Measurements from ENCODE around the gene GRM8. TPM values are rescaled to one million over a fixed set of nuclear protein-coding genes. Genes with fewer than 3 reads are reported as not detected.

GRM8 gene
- total and polyA plus RNA-seq, 10 of the 15 experiments (the other 5 are each of a cell fraction or from before 2014, with no cell fraction given), result 0.33 to 7.1 (median 0.45) TPM; not detected in 2

- TF ChIP-seq SPI1 (IDR thresholded peaks at IDR 0.05; ENCODE audit: borderline replicate concordance, insufficient read depth, low read depth, low read length) (peak; percentile 48; the same call in 1 of the 2 replicates), NR2C2 (IDR thresholded peaks at IDR 0.05; ENCODE audit: borderline replicate concordance, control insufficient read depth, insufficient read length, low read depth) (no peak)
- no peaks in the 10 kb centered on the region for H3K36me3 ChIP-seq (ENCODE audit: control insufficient read depth in 2 of 2, insufficient read depth in 2 of 2, low read length in 1 of 2)
- no peak for DNase-seq (ENCODE audit: low read depth, low spot score)
- 19% methylated on average over 4 of the region's 4 CpGs for WGBS (ENCODE audit: insufficient coverage, insufficient replicate concordance, low lambda C conversion rate, missing lambda C conversion rate)
- ATAC-seq, result no peak
- no peak overlapping the region for H3K4me3 ChIP-seq
- ChIA-PET POLR2A (no interaction called here), CTCF (interaction anchor here (0.6 to 1.3 kb wide), 2 partner anchors 11 to 12 kb away, joined by 3 read pairs; no protein-coding TSS in a partner anchor), RAD21 (ENCODE audit: unreplicated experiment) (no interaction called here), SMC1A (ENCODE audit: uncharacterized antibody, unreplicated experiment) (interaction anchor here (1.2 kb wide), 1 partner anchor 10 kb away, joined by 4 read pairs; no protein-coding TSS in a partner anchor)
- FAIRE-seq, result peak; percentile 38
- H3K4me1 ChIP-seq (ENCODE audit: control insufficient read depth, insufficient read depth, low read length), result no peaks in the 10 kb centered on the region
- BruUV-seq (replicated peaks), result no TSS peak
- no peak overlapping the region for H2AFZ ChIP-seq (ENCODE audit: control insufficient read depth, low read depth, low read length)
- H3K9me3 ChIP-seq (replicated peaks; ENCODE audit: control insufficient read depth, insufficient read depth, low read length), result no peaks in the 10 kb centered on the region
- H3K9ac ChIP-seq (ENCODE audit: control insufficient read depth, insufficient read depth, low read length), result no peak overlapping the region
- no peak overlapping the region for H3K4me2 ChIP-seq (ENCODE audit: control insufficient read depth, insufficient read depth)
- in situ Hi-C loops (cut with MboI) (no loop called here), intact Hi-C loops (cut with micrococcal nuclease; ENCODE audit: unreplicated experiment) (no loop called here)
- no peaks in the 10 kb centered on the region for H4K20me1 ChIP-seq (ENCODE audit: control insufficient read depth, insufficient read depth)
- H3K27me3 ChIP-seq (replicated peaks in 1 of 2; ENCODE audit: control insufficient read depth in 2 of 2, insufficient read depth in 2 of 2, low read length in 1 of 2), result peaks cover 0 to 2% of the 10 kb centered on the region in 2 experiments; a peak in 3 of 4 replicates
- no peaks in the 10 kb centered on the region for H3K79me2 ChIP-seq (ENCODE audit: control insufficient read depth, insufficient read depth, low read length)
- H3K27ac ChIP-seq (ENCODE audit: control insufficient read depth, insufficient read depth), result no peak overlapping the region
Observed at GRCh38 chr7:127146746-127147536, 105.8 kb downstream of the GRM8 start.

- ChIA-PET CTCF (no interaction called here), SMC1A (ENCODE audit: uncharacterized antibody, unreplicated experiment) (interaction anchor here (0.9 to 2.1 kb wide), 2 partner anchors 9 to 10 kb away, joined by 4 to 5 read pairs; no protein-coding TSS in a partner anchor), POLR2A (interaction anchor here (1.0 kb wide), 1 partner anchor 32 kb away, joined by 3 read pairs; no protein-coding TSS in a partner anchor), RAD21 (ENCODE audit: unreplicated experiment) (no interaction called here)
- DNase-seq (ENCODE audit: low read depth, low spot score) (no peak), ATAC-seq (no peak), FAIRE-seq (no peak)
- TF ChIP-seq CBFB (IDR thresholded peaks at IDR 0.05; ENCODE audit: low read depth) (no peak), ZBED1 (IDR thresholded peaks at IDR 0.05; ENCODE audit: borderline replicate concordance) (no peak), ATF7 (IDR thresholded peaks at IDR 0.05; ENCODE audit: low read depth) (no peak), ZNF207 (IDR thresholded peaks at IDR 0.05; ENCODE audit: borderline replicate concordance) (no peak), PBX3 (IDR thresholded peaks at IDR 0.05; ENCODE audit: insufficient replicate concordance, low read depth, low read length) (no peak), RELA (IDR thresholded peaks at IDR 0.05; ENCODE audit: borderline replicate concordance, partially characterized antibody) (no peak), FOS (IDR thresholded peaks at IDR 0.05; ENCODE audit: borderline replicate concordance, extremely low read depth, insufficient read length) (no peak), IKZF2 (IDR thresholded peaks at IDR 0.05) (no peak), POLR2A (IDR thresholded peaks at IDR 0.05; ENCODE audit: low read depth, low read length) (no peak), E2F4 (IDR thresholded peaks at IDR 0.05; ENCODE audit: low read depth, low read length) (no peak), HCFC1 (IDR thresholded peaks at IDR 0.05; ENCODE audit: low read length) (no peak), CREM (IDR thresholded peaks at IDR 0.05; ENCODE audit: low read depth) (no peak)
- in situ Hi-C loops (cut with MboI), result no loop called here
- Histone ChIP-seq H3K4me1 (ENCODE audit: control insufficient read depth, insufficient read depth, low read length) (no peaks in the 10 kb centered on the region), H3K4me2 (ENCODE audit: control insufficient read depth, insufficient read depth) (no peak overlapping the region), H3K36me3 (ENCODE audit: control insufficient read depth in 2 of 2, insufficient read depth in 2 of 2, low read length in 1 of 2) (no peaks in the 10 kb centered on the region), H2AFZ (ENCODE audit: control insufficient read depth, low read depth, low read length) (no peak overlapping the region), H4K20me1 (ENCODE audit: control insufficient read depth, insufficient read depth) (no peaks in the 10 kb centered on the region), H3K9me3 (replicated peaks; ENCODE audit: control insufficient read depth, insufficient read depth, low read length) (no peaks in the 10 kb centered on the region), H3K4me3 (no peak overlapping the region), H3K27ac (ENCODE audit: control insufficient read depth, insufficient read depth) (no peak overlapping the region), H3K9ac (ENCODE audit: control insufficient read depth, insufficient read depth, low read length) (no peak overlapping the region), H3K27me3 (replicated peaks in 1 of 2; ENCODE audit: control insufficient read depth in 2 of 2, insufficient read depth in 2 of 2, low read length in 1 of 2) (no peaks in the 10 kb centered on the region), H3K79me2 (ENCODE audit: control insufficient read depth, insufficient read depth, low read length) (no peaks in the 10 kb centered on the region)
- intact Hi-C loops (cut with micrococcal nuclease; ENCODE audit: unreplicated experiment), result no loop called here
- BruUV-seq (replicated peaks), result no TSS peak
Observed at GRCh38 chr7:127137146-127137545, 115.6 kb downstream of the GRM8 start.

Data from GM12878 (cell line).